CD4-positive, alpha-beta T cell treated with Interleukin-17A for 1 hour (primary cell): Measurements from ENCODE around the gene TMED9.
"Not testable (repeated sequence)": the region's sequence is repeated elsewhere in the genome, so short reads cannot be mapped to it uniquely, and the experiment has no call there.

Source experiments
- DNase-seq: peaks from one replicate; pipeline ENCODE4 v3.0.0-alpha.2; 2020

Gene TMED9

GRCh38 chr5:177592010-177592834 is at the start of gene TMED9:
Gene TMED9 (plus strand): TSS chr5:177592203. CDS start chr5:177592215, 12 bp downstream.
- DNase-seq = peak; percentile 91

DNA sequence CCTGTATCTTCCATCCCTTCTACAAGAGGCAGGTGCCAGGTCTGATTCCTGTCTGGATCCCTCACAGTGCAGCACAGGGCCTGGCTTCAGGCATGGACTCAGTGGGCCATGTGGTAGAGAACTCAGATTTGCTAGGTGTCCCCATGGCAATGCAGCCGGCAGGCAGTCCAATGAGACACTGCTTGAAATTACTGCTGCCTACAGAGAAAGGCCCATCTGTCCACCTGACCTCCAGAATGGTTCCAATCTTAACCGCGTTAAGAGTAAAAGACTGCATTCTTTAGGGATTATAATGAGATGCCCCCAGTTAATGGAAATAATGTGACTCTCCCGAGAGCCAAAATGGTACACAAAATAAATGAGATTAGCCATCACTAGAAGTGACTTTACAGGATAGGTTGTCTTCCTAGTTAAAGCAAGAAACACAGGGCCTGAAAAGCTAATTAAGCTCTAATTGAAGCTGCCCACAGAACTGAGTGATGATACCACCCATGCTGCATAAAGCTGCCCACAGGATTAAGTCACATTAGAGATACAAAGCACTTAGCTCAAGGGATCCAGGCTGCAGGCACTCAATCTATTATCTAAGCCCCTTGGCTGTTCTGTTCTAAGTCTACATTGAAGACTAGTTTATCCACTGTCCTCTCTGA is 49.1 kb upstream of the TMED9 start:
- no peak for DNase-seq

DNA sequence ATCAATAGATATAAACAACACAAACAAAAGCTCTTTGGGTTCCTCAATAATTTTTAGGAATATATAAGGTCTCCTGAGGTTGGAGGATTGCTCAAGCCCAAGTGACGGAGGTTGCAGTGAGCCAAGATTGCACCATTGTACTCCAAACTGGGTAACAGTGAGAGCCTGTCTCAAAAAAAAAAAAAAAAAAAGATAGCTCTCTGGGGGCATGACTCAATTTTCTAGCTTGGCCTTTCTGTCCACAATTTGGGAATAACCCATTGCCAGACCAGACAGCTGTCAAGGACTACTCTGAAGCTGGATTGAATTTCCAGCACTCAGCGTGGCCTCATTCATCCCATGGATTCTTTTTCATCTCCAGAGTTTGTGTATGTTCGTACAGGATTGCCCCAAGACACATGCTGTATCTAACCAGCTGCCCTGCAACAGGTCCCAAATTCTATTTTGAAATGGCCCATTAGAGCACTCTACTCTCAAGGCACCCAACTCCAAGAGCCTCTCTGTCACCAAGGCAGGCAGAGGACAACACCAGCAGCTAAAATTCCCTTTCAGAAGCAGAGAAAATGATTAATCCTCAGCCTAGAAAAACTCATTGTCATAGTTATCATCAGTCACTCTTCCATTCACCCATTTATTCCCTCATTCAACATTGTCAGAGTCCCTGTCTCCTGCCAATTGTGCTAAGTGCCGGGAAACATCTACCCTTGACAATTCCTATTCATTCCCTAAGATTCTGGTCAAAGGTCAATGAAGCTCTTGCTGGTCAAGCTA is 46.3 kb upstream of the TMED9 start:
- no peak for DNase-seq

DNA sequence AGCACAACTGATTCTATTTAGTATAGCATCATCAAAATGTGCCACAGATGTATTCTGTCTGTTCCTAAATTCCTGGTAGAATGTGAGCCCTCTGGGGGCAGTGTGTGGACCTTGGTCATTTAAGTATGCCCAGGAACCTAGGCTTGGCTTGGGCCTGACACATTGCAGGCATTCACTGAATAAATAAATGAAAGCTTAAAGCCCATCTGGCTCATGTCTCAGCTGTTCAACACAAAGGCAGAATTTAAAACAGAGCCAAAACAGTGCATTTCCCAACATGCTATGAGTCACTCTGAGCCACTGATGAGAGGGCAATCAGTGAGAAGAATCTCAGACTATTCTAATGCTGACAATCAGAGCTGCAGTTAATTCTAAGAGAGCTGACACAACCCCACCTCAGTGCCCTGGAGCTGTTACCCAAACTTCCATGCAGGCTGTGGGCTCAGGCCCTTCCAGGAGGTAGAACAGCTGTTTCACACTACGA is 45.7 kb upstream of the TMED9 start:
- no peak for DNase-seq

- DNase-seq = no peak
Measured at GRCh38 chr5:177547736-177548135, 44.3 kb upstream of the TMED9 start.

- DNase-seq = no peak
Measured at GRCh38 chr5:177548495-177548894, 43.5 kb upstream of the TMED9 start.

DNA sequence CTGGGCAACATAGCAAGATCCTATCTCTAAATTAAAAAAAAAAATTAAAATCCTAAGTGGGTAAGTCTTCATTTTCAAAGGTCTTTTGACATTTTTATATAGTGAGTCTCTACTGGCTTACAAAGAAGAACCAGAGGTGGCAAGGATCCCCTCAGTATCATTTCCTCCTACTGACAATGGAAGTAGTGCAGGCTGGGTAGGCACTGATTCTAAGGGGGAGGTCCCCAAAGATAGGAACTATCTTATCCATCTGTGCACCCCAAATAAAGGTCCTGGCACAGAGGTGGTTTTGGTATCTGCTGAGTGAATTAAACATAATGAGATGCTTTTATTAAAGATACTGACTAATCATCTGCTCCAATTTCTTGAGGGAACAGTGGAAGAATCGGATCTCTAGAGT is 41.9 kb upstream of the TMED9 start:
- no peak for DNase-seq

- no peak for DNase-seq
Measured at GRCh38 chr5:177552839-177553455, 39.1 kb upstream of the TMED9 start.

DNA sequence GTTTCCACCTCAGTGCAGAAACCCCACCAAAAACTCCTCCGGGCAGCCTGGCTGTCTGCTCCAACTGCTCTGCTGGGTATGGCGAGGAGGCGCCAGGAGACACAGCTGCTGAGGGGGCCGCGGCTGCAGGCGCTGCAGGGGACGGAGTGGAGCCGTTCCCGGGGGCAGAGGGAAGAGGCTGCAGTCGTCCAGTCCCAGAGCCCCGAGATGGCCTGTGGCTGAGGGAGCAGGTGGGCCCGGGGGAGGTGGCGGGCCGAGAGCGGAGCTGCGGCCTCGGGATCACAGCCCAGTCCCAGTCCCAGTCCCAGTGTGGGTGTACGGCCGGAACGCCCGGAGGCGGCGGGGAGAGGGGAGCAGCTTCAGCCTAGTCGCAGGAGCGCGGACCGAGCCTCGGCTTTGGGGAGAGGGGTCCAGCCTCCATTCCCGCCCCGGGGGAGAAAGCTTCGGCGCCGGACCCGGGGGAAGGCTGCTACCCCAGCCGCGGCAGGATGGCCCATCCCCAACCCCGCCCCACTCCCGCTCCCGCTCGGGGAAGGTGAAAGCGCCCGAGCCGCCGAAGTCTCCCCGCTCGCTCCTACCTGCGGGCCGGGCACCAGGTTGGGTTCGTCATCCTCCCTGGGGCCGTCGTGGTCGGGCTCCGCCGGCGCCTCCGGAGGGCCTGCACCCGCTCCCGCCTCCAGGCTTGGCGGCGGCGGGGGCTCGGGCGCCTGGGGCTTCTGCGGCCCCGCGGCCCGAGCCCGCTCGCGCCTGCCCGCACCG is 38.2 kb upstream of the TMED9 start:
- DNase-seq = no peak

GRCh38 chr5:177554474-177555111 is 37.4 kb upstream of the TMED9 start, which contains the start of gene FAM193B:
Gene FAM193B (minus strand): TSS chr5:177554563. CDS start chr5:177554458, 105 bp downstream.
- peak; percentile 96 for DNase-seq

DNA sequence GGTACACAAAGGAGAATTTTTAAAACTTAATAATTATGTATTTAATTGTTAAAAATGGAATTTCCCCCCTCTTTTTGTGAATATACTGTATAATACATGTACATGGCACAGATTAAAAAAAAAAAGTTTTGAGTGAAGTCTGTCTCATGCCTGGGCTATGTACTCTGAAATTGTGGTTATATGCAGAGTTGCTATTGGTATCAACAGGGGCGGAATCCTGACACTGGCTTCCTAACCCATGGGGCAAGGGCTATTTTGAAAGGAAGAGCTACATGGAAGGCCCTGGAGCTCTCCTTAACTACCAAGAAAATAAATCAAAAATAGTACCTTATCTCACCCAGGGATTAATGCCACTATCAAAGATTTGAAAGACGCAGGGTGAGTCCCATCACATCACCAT is 36.8 kb upstream of the TMED9 start:
- no peak for DNase-seq

DNA sequence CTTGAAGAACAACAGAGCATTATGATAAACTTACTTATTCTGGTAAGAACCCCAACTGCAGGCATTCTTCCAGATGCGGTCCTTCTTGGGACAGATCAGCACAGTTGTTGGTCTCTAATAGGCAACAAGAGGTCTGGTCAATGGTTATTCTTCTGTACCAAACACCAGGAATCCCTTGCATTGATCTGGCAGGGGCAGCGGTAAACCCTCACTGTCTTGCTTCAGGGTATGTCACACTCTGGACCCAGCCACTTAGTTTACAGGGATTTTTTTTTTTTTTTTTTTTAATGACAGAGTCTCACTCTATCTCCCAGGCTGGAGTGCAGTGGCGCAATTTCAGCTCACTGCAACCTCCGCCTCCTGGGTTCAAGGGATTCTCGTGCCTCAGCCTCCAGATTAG is 36.3 kb upstream of the TMED9 start:
- no peak for DNase-seq

DNA sequence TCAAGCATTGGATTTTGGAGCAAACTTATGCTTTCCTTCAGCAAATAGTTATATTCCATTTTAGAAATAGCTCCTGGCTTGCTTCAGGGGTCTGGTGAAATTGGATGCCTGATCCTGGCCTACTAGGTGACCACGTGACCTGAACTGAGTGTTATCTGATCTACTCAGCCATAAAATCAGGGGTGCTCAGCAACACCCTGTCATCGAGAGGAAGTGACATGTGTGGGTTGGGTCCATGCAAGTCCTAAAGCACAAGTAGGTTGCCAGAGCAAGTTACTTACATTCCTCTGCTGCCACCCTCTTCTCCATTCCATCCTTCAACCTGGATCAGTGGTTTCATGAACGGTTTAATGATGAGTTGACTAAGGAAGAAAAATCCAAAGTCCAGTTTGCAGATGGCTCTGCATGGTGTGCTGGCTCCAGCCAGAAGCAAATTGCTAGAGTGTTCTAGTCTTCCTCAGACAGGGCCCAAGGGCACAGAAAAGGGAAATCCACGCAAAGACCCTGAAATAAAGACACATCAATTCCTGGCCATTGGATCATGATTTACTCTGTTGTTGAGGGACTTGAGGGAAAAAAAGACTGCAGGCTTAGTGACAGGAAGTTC is 34.9 kb upstream of the TMED9 start:
- peak; percentile 57 for DNase-seq

DNA sequence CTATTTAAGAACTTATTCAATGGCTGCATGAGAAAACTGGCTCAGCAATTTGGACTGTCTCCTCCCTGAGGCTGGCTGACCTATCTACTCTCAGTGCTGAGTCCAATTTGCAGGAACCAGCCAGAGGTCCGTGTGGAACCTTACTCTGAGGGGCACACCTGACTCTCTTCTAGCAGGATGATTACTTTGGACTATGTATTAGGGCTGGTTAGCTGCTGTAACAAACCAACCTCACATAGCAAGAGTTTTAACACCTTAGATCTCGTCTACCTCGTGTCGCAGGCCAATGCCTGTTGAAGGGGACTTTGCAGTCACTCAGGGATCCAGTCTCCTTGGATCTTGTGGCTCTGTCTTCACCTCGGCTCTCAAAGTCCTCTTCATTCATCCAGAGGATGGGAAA is 34.2 kb upstream of the TMED9 start:
- no peak for DNase-seq

GRCh38 chr5:177559446-177559941 is 32.5 kb upstream of the TMED9 start:
- not testable (repeated sequence) for DNase-seq

GRCh38 chr5:177565046-177565445 is 27.0 kb upstream of the TMED9 start:
- DNase-seq = no peak

GRCh38 chr5:177568326-177568725 is 23.7 kb upstream of the TMED9 start:
- no peak for DNase-seq

DNA sequence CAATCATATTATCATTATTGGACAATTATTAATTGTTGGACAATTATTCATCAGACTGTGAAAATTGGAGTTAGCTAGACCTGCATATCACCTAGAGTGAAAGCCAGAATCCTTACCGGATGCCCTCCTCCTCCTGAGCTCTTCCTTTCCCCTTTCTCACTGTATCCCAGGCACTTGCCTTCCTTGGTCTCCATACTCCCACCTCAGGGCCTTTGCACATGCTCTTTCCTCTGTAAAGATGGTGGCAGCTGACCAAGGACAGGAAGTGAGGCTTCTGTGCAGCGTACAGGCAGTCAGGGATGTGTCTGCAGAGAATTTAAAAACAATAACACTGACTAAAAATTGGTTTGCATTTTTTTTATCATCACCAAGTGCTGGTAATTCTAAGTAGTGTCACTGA is 22.1 kb upstream of the TMED9 start:
- DNase-seq = no peak

- no peak for DNase-seq
Measured at GRCh38 chr5:177575488-177575887, 16.5 kb upstream of the TMED9 start.

- no peak for DNase-seq
Measured at GRCh38 chr5:177576169-177576568, 15.8 kb upstream of the TMED9 start.

- no peak for DNase-seq
Measured at GRCh38 chr5:177578316-177578715, 13.7 kb upstream of the TMED9 start.
